ENCODE data around the gene PSME2.

PSME2 gene, protein sequence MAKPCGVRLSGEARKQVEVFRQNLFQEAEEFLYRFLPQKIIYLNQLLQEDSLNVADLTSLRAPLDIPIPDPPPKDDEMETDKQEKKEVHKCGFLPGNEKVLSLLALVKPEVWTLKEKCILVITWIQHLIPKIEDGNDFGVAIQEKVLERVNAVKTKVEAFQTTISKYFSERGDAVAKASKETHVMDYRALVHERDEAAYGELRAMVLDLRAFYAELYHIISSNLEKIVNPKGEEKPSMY

DNA sequence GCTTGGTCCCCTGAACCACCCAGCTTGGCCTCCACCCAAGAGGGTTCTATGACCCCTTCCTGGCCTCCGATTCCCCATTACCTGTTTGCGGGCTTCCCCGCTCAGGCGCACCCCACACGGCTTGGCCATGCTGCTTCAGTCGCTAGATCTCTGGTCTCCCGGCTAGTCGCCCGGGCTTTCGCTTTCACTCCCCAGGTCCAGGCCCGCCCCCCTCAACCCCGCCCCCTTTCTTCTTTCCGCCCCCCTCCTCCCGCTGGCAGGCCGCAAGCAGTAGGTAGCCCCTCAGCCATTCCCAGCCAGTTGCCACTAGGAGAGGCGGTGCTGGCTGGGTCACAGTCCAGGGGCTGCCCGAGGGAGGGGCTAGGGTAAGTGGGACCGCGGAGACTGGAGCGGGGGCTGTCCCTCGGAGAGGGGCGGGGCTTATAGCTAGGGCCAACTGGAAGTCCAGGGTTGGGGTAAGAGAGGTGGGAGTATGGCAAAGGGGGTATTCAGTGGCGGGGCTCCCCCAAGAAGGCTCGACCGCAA lies at the start of gene PSME2:
Gene PSME2 (minus strand): TSS at position 158 of the 525 bp plus-strand sequence. CDS start 29 bp downstream, at position 129.
- DNase-seq (ENCODE audit: low read depth in 2 of 2): peak; percentile 68 to 70

DNA sequence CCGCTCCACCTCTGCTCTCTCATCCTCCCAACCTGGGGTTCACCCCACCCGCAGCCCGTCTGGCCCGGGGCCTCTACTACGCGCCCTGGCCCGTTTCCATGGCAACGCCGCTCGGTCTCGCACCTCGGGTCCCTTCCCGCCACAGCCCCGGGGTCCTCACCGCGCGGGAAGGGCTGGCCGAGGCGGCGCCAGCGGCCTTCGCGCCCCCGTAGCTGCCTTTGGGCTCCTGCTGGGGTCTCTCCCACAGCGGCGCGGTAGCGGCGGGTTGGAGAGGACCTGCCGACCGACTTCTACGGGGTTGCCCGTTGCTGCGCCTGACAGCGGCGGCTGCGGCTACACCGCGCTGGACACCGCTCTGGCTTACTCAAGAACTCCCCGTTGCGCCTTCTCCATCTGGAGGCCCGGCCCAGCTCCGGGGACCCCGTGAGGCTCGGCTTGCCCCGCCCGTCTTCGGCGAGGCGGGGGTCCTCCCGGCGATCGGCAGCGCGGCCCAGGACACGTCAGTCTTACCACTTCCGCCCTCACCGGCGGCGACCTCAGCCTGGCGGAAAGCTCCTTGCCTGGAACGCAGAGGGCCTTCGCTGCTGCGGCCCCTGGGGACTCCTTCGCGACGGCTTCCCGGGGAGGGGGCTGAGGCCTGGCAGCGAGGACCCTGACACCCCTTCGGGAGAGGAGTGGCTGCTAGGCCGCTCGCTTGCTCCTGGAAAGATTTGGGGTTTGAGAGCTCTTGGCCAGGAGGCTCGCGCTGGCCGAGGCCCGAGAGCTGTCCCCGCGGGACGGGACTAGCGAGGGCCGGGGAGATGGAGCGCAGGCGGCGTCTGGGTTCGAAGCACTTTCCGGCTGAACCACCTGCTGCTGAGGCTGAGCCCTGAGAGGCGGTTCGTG lies 49.0 kb upstream of the PSME2 start, which contains the start of gene TM9SF1:
Gene TM9SF1 (minus strand): TSS at position 256 of the 885 bp plus-strand sequence. CDS start 422 bp downstream, outside the sequence.
- peak; percentile 72 to 74 for DNase-seq (ENCODE audit: low read depth in 2 of 2)

DNA sequence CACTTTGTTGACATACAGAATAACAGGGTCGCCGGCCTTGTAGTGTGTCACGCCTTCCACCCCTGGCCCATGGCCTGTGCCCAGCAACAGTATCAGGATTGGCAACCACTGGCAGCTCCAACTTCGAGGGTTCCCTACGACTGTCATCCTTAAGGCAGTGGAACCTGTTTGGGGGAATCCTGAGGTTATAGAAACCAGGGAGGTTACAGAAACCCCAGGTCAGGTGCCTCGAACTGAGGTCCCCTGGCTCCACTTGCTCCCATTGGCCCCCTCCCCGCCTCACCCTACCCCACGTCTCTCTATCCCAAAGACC lies 48.4 kb upstream of the PSME2 start:
- DNase-seq (ENCODE audit: low read depth in 2 of 2): no peak

DNA sequence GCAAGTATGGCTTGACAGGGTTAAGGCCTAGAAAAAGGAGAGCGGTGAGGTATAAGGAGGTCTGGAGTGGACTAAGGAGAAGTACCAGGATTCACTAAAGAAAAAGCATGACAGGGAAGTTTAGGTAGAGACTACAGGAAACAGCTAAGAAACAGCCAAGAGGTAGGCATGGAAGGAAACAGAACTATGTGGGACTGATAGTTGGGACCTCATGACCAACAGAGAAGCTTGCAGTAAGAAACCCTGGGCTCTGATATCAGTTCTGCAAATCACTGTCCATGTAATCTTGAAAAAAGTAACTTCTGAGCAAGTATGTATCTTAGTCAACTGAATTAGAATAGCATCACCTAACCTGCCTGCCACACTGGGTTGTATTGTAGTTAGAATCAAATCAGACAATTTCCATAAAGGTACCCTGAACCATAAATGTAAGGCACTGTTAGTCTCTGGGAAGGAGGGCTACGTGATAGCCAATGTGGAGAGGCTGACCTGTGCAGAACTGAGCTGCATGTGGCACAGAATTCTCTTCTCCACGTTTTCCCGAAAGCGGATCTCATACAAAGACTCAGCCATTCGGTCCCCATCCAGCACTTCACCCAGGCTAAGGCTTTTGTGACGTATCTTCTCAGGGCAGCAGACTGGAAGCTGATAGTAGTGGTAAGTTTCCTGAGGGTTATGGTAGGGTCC lies 47.9 kb upstream of the PSME2 start:
- no peak for DNase-seq (ENCODE audit: low read depth in 2 of 2)

DNA sequence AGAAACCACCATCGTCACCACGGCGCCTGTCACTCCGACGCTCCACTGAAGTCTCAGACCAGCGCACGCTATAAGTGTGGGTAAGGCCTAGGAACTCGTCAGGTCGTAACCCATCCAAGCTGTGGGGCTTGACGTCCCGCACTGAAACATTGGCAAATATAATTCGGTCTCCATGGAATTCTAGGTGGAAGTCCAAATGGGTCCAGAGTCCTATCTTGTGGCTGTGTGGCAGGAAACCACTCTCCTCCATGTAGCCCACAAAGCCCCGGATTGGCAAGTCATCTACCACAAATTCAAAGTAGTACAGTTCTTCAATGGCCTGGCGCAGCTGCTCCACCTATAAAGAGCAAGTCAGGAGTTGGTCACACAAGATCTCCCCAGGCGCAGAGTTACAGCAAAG lies 46.5 kb upstream of the PSME2 start:
- DNase-seq (ENCODE audit: low read depth in 2 of 2): no peak

DNA sequence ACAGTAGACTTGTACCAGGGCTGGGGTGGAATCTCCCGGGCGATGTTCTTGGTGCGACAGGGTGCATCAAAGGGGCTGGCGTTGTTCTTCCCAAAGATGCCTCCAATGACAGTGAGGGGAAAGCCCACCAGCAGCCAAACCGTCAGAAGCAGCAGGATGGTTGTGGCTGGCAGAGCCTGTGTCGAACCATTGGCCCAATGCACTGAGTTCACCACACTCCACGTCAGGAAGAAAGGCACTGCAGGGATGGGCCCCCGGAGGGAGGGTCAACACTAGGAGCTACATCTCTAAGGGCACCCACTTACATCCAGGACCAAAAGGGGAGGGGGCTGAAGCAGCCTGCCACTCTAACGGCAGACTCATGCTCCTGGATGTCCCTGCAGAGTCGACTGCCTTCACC lies 44.0 kb upstream of the PSME2 start:
- no peak for DNase-seq (ENCODE audit: low read depth in 2 of 2)

DNA sequence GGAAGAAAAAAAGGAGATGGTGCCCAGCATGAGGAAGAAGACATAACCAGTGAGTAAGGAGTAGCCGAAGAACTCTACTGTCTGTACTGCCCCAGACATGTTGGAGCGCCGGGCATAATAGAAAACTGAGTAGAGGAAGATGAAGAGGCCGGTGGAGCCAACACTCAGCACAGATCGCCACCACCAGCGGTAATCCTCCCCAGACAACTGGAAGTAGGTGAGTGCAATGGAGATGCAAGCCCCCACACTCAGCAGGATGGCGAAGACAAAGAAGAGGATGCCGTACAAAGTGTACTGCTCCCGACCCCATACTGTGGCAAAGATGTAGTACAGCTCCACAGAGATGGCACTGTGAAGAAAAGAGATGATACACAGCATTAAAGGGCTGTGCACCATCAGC lies 43.0 kb upstream of the PSME2 start:
- no peak for DNase-seq (ENCODE audit: low read depth in 2 of 2)

DNA sequence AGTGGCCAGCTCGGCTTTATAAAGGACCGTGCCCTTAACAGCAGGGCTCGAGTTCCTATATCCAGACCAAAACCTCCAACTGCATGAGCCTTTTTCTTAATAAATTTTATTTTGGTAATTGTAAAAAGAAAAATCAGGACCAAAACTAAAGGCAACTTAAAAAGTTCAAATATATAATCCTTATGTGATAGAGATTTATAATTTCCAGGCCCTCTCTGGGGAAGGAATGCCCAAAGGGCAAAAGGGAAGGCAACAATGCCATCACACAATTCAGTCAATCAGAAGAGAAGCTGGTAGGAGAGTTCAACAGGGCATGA lies 42.6 kb upstream of the PSME2 start:
- DNase-seq (ENCODE audit: low read depth in 2 of 2): no peak

DNA sequence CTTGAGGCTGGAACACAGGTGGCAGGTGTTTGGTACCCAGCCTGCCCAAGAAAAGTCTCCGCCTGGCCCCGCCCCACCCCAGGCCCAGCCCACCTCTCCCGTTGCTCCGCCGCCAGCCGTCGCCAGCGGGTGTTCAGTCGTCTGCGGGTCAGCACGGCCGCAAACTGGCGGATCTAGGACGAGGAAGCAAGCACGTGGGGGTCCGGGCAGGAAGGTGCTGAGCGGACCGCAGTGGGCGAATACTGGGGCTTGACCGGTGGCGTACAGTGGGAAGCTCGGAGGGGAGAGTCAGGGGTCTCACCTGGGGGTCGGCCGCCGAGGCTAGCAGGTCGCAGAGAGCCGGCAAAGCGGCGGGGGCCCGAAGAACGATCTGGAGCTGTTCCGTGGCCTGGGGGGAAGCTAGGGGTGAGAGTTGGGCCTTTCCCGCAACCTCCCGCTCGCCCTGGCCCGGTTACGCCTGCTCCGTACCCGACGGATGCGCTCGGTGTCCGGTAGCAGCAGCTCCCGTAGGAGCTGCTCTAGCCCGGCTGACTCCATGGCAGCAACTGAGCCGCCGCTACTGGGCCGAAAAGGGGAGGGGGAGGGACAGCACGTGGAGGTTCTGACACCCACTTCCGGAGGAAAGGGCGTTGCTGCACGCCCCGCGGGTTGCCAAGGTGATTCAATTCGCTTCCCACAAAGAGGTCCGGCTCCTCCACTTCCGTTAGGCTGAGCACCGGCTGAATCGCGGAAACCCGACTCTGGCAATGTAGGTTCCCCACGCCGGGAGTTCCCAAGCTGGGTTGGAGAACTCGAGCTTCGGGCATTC lies 42.0 kb upstream of the PSME2 start, which contains the start of gene IPO4:
Gene IPO4 (minus strand): TSS at position 566 of the 808 bp plus-strand sequence. CDS start 29 bp downstream, at position 537.
- peak; percentile 90 for DNase-seq (ENCODE audit: low read depth in 2 of 2)

DNA sequence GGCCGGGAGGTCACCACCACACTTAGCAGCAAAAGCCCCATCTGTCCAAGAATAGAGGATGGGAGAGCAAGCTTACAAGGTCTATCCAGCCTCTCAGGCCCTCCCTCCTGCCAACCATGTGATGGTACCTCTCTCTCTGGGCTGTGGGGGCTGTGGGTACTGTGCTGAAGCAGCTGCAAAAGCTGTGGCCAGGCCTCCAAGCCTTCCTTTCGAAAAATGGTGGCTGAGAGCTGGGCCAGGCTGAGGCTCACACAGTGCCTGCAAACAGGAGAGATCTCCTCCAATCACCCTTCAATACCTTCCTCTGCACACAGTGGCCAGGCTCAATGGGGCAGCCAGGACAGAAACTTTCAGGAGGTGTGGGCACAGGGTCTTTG lies 41.1 kb upstream of the PSME2 start:
- no peak for DNase-seq (ENCODE audit: low read depth in 2 of 2)

DNA sequence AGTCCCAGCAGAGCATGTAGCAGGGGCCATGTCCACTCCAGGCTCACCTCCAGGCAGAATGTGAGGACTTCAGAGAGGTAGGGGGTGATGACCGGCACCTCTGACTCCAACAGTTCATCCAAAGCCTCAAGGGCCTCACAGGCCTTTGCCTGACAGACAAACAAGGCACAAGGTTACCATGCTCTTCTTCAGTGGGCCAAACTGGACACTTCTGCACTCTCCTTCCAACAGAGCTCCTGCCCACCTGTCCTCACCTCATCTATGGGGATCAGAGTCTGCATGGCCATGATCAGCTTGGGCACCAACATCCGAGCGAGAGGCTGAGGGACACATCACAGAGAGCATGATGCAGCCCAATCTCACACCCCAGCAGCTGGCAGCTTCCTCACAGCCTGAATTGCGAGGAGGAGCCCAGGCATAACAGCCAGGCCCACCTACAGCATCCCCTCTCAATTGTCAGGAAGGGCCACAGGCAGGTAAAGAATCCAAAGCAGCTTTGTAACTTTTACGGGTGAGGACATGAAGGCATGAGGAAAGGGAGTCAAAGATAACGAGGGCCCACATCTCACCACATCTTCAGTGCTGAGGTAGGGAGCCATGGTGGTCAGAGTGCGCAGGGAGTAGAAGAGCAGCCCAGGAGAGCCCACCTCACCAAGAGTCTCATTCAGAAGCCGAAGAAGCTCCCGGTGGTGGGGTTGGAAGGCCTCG lies 40.6 kb upstream of the PSME2 start:
- DNase-seq (ENCODE audit: low read depth in 2 of 2): no peak

DNA sequence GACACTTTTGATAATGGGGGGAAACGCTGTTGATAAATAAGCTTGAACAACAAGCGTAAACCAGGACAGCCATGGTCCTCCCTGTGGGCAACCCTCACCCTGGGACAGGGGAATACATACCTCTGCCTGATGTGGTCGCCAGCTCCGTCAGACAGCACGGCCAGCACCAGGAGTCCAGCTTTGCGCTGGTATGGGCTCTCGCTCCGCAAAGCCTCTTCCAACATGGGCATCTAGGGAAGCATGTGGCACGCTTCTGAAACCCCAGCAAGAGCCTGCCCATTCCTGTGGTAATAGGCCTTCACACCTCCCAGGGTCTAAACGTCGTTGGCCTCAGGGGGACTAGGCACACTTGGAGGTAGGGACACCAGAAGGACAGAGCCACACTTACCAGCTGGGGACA lies 39.3 kb upstream of the PSME2 start:
- no peak for DNase-seq (ENCODE audit: low read depth in 2 of 2)

DNA sequence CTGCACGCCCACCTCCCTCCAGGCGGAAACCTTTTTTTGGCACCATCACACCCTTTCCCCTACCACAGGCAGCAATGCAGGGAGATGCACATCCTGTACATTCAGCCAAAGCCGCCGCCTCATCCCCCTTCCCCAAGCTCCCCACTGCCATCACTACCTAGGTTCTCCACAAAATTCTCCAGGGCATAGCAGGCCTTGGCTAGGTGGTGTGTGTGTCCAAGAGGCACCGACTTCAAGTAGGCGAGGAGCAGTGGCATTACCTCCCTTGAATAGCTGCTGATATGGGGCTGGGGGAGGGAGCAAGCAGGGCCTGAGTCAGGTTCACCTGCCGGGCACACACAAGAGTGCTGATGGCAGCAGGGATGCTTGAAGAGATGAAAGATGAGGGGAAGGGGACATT lies 38.6 kb upstream of the PSME2 start:
- no peak for DNase-seq (ENCODE audit: low read depth in 2 of 2)

DNA sequence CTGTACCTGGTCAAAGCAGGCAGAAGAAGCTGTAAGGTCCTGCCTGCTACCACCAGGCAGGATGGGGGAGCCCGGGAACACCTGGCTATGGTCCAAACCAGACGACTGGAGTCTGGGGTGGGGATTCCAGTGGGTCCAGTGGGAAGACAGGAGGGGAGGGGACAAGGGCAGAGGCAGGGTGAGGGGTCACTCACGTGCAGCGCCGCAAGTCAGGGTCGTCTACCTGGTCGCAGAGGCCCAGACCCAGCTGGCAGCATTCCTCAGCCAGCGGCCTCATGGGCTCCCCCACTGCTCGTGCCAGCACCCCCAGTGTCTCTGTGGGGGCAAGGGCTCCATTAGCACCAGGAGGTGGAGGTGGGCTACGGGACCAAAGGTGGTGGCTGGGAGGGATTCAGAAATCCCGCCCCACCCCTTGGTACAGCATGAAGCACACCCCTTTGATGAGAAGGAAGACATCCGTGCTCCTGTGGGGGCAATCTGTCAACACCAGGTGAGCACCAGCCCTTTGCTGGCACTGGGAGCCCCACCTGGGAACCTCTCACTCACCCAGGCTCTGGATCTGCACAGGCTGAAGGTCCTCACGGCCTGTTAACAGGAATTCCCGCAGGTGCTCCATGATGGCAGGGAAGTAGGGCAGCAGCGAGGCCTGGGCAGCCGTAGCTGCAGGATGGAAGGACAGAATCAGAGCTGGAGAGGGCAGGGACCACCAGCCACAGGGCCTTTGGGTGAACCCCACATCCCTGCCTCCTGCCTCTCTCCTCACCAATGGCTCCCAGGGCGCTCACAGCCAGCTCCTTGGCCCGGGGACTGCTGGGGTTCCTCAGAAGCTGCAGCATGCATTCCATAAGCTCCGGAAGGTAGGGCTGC lies 37.9 kb upstream of the PSME2 start:
- no peak for DNase-seq (ENCODE audit: low read depth in 2 of 2)

DNA sequence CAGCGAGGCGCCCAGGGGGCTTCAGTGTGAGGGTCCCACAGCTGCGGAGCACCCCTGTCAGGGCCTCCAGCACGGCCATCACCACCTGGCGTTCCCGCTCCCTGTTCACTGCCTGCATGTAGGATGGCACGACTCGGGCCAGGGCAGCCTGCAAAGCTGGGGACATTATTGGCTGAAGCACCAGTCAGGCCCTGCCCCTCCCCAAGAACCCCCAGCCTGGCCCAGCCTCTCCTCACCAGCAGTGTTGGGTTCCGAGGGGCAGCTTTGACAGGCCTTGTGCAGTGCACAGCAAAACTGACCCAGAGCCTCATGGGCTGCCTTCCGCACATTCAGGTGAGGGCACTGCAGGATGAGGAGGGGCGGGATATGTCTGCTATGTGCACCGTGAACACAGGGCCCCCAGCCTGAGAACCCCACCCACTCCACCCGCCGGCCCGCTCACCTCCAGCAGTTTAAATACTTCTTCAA lies 36.6 kb upstream of the PSME2 start:
- no peak for DNase-seq (ENCODE audit: low read depth in 2 of 2)

DNA sequence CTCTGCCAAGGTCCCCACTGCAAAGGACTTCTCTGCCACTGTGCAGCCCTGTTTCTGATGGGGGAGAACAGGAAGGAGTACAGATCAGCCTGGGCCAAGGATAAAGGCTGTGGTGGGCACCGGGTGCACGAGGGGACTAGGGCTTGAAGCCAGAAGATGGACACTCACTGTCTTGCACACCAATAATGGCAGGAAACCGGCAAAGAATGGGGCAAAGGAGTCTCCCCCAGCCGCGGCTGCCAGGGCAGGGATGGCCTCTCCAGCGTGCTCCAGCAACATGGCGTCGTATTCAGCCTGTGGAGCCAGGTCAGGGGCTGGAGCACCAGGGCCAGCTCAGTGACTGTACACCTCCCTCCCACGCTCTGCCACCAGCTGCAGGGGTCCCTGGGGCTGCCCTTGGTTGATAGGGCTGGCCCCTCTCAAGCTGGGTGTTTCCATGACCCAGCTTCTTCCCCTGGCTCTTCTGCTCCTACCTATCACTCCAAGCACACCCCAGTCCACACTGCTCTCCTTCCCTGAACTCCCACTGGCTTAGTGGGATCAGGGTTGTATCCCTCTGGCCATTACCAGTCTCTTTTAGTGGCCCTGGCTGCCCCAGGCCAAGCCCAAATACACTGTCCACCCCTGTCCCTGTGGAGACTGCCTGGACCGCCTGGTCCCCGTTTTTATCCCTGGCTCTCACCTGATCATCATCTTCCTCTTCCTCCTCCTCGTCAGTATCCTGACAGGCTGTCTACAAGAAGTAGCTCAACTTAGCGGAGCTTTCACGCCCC lies 35.9 kb upstream of the PSME2 start:
- no peak for DNase-seq (ENCODE audit: low read depth in 2 of 2)

DNA sequence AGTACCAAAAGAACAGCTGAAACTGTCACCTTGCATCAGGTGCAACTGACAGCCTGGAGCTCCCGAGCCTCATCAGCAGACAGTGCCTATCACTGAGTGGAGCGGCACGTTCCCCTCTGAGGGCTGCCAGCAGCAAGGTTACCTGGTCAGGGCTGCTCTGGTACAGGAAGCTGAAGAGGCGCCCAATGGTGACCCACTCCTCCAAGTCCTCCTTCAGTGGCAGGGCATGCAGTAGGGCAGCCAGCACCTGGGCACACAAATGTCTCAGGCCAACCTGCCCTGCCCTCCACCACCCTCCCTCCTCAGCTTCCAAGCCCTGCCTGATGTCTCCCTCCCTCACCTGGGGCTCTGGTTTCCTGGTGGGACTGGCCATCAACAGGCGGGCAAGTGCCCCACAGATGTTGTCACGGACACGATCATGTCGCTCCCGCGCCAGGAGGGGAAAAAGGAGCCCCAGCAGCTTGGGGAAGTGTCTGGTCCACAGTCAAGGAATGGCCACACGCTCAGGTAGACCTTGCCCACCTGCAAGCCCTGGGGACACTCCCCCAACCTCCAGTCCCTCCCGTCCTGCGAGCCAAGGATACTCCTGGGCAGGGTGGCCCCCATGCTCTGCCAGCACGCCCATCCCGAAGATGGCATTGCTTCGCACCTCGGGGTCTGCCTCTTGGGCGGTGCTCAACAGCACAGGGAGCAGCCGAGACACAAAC lies 35.1 kb upstream of the PSME2 start:
- no peak for DNase-seq (ENCODE audit: low read depth in 2 of 2)

Measured in stimulated activated CD8-positive, alpha-beta memory T cell treated with anti-CD3 and anti-CD28 coated beads, Interleukin-7, amount 100 ng/mL, for 1 hour (primary cell).